HepG2 (cell line): Measurements from ENCODE around the gene REEP6. TPM values are rescaled to one million over a fixed set of nuclear protein-coding genes. Genes with fewer than 3 reads are reported as not detected.

Experiments
- ATAC-seq: fragments of 200-7000 bp; cut with Tn5 transposase; 3 replicates; pipeline ENCODE4 v1.9.1; 2020; ENCODE audit warnings: mild to moderate bottlenecking, moderate library complexity
- BruUV-seq: library from RNA; stranded (reverse); fragments of 400-500 nt; replicated peaks from 2 replicates; lab custom pipeline; 2021; lab: Mats Ljungman, UMichigan
- CTCF ChIA-PET: fragments of 300-600 bp; formaldehyde crosslinking; extraction: SDS; loops from one replicate; lab custom pipeline; 2021; ENCODE audit warnings: low total read pairs, inconsistent platforms, low intra/inter-chr PET ratio; lab: Yijun Ruan, JAX
- POLR2A ChIA-PET: fragments of 350-600 bp; sonication (Branson Sonifier 250); formaldehyde crosslinking; loops from one replicate; lab custom pipeline; 2020; ENCODE audit warnings: antibody characterized with exemption, inconsistent platforms; lab: Yijun Ruan, JAX
- DNase-seq: peaks from one replicate; pipeline ENCODE4 v3.0.0-alpha.2; 2015; ENCODE audit warnings: low spot score
- FAIRE-seq: peaks from 3 replicates; lab custom pipeline; 2011; peaks lifted over from hg19 to GRCh38; lab: Jason Lieb, UNC
- H2AFZ ChIP-seq: one replicate; pipeline ENCODE4 v1.6.1; 2011; ENCODE audit warnings: low read length, inconsistent platforms
- H3K27ac ChIP-seq: fragments of 300-600 bp; 3 replicates; pipeline ENCODE4 v1.8.0; 2011; ENCODE audit warnings: mixed run types, mild to moderate bottlenecking, mixed read lengths, low read length, inconsistent platforms; ENCODE audit not compliant: insufficient read depth; ENCODE audit errors: extremely low read length
- H3K27me3 ChIP-seq, 2 experiments: fragments of 200-600 bp in 1 of 2; 2 replicates in 1 of 2; 3 replicates in 1 of 2; pipeline versions ENCODE4 v1.6.0 to v1.8.0; 2011; ENCODE audit warnings: low read length in 2 of 2, mild to moderate bottlenecking in 2 of 2, moderate library complexity in 2 of 2, inconsistent platforms in 1 of 2; ENCODE audit not compliant: insufficient read depth in 2 of 2, control insufficient read depth in 1 of 2
- H3K36me3 ChIP-seq, 2 experiments: fragments of 200-600 bp in 1 of 2; replicated peaks in 1 of 2; 2 replicates in 1 of 2; 3 replicates in 1 of 2; pipeline versions ENCODE4 v1.5.1 to v1.8.0; 2011; ENCODE audit warnings: low read length in 2 of 2, inconsistent platforms in 1 of 2; ENCODE audit not compliant: insufficient read depth in 2 of 2, control insufficient read depth in 1 of 2
- H3K4me1 ChIP-seq: 2 replicates; pipeline ENCODE4 v1.5.1; 2012; ENCODE audit warnings: low read length, inconsistent platforms; ENCODE audit not compliant: insufficient read depth
- H3K4me2 ChIP-seq: 2 replicates; pipeline ENCODE4 v1.6.0; 2011; ENCODE audit warnings: low read depth, low read length, inconsistent platforms
- H3K4me3 ChIP-seq, 3 experiments: fragments of 200-600 bp in 1 of 3; sonication (generic), shearing (Covaris generic) in 1 of 3; replicated peaks in 1 of 3; 2 replicates each; pipeline ENCODE4 v1.5.1; 2011 to 2016; ENCODE audit warnings: low read length in 3 of 3, inconsistent platforms in 2 of 3, low read depth in 2 of 3, mild to moderate bottlenecking in 2 of 3, control low read depth in 1 of 3, mixed read lengths in 1 of 3; ENCODE audit not compliant: insufficient read depth in 1 of 3
- H3K79me2 ChIP-seq: one replicate; pipeline ENCODE4 v1.6.1; 2011; ENCODE audit warnings: low read length, inconsistent platforms; ENCODE audit not compliant: insufficient read depth
- H3K9ac ChIP-seq: 2 replicates; pipeline ENCODE4 v1.6.0; 2011; ENCODE audit warnings: mild to moderate bottlenecking, low read depth, low read length, inconsistent platforms; ENCODE audit not compliant: insufficient read depth
- H3K9me3 ChIP-seq: 2 replicates; pipeline ENCODE4 v1.5.1; 2012; ENCODE audit warnings: mild to moderate bottlenecking, low read length
- H4K20me1 ChIP-seq: 2 replicates; pipeline ENCODE4 v1.6.0; 2011; ENCODE audit warnings: inconsistent platforms, mild to moderate bottlenecking, low read length, moderate library complexity; ENCODE audit not compliant: insufficient read depth
- ARID4A ChIP-seq: sonication (generic); formaldehyde crosslinking; IDR thresholded peaks from 2 replicates; pipeline ENCODE4 v1.5.0; 2020; ENCODE audit warnings: mild to moderate bottlenecking, missing genetic modification reagents, borderline replicate concordance
- KDM2A ChIP-seq: sonication (generic); formaldehyde crosslinking; IDR thresholded peaks from 2 replicates; pipeline ENCODE4 v1.4.0; 2020; ENCODE audit warnings: low read depth, missing genetic modification reagents, borderline replicate concordance
- MTF2 ChIP-seq: sonication (generic); formaldehyde crosslinking; IDR thresholded peaks from 2 replicates; pipeline ENCODE4 v1.5.0; 2020; ENCODE audit warnings: missing genetic modification reagents, borderline replicate concordance
- SP2 ChIP-seq: sonication (generic); formaldehyde crosslinking; IDR thresholded peaks from 2 replicates; pipeline ENCODE4 v1.5.1; 2020; ENCODE audit warnings: mild to moderate bottlenecking, missing genetic modification reagents
- ZNF776 ChIP-seq: sonication (generic); formaldehyde crosslinking; IDR thresholded peaks from 2 replicates; pipeline ENCODE4 v1.4.0; 2020; ENCODE audit warnings: mild to moderate bottlenecking, missing genetic modification reagents
- ZSCAN22 ChIP-seq: sonication (generic); formaldehyde crosslinking; IDR thresholded peaks from 2 replicates; pipeline ENCODE4 v1.4.0; 2020; ENCODE audit warnings: mild to moderate bottlenecking, missing genetic modification reagents
- WGBS: methylation state at CpG from one replicate; pipeline ENCODE4 v1.1.6; 2017; ENCODE audit warnings: low lambda C conversion rate; 5-methylcytosine and 5-hydroxymethylcytosine counted together
- in situ Hi-C: cut with HindIII; loops from 2 replicates; pipeline ENCODE4 v1.10.0; 2017; ENCODE audit warnings: low pct_unique_long_range_greater_than_20kb; ENCODE audit not compliant: extremely low pct_ligation_motif_present
- intact Hi-C: fragments of 100-400 bp; cut with micrococcal nuclease; formaldehyde crosslinking; loops from one replicate; pipeline ENCODE4 v1.10.0; 2022; ENCODE audit not compliant: unreplicated experiment
- polyA plus RNA-seq, 8 experiments: library from polyadenylated mRNA; depleted of rRNA in 3 of 8; stranded (reverse) in 7 of 8; unstranded in 1 of 8; fragments of >200 nt; fragmentation: Illumina TruSeq in 4 of 8; extraction: Trizol in 4 of 8; gene quantifications; 2 replicates each; pipeline versions ENCODE4 v1.2.1 to v1.2.3, GENCODE V29; 2011 to 2016; ENCODE audit warnings: low read depth in 4 of 8, missing spikeins in 1 of 8, mixed read lengths in 1 of 8; ENCODE audit not compliant: insufficient read depth in 1 of 8
- total RNA-seq, 5 experiments: library from RNA; depleted of rRNA; stranded (reverse); fragments of >200 nt; fragmentation: Illumina TruSeq; extraction: Trizol; gene quantifications; 2 replicates each; pipeline ENCODE4 v1.2.3, GENCODE V29; 2016; ENCODE audit warnings: low read depth in 1 of 5

Gene REEP6
- total and polyA plus RNA-seq, 2 of the 13 experiments (the other 11 are each of a cell fraction or from before 2014, with no cell fraction given): 10.0 to 28.8 TPM

DNA sequence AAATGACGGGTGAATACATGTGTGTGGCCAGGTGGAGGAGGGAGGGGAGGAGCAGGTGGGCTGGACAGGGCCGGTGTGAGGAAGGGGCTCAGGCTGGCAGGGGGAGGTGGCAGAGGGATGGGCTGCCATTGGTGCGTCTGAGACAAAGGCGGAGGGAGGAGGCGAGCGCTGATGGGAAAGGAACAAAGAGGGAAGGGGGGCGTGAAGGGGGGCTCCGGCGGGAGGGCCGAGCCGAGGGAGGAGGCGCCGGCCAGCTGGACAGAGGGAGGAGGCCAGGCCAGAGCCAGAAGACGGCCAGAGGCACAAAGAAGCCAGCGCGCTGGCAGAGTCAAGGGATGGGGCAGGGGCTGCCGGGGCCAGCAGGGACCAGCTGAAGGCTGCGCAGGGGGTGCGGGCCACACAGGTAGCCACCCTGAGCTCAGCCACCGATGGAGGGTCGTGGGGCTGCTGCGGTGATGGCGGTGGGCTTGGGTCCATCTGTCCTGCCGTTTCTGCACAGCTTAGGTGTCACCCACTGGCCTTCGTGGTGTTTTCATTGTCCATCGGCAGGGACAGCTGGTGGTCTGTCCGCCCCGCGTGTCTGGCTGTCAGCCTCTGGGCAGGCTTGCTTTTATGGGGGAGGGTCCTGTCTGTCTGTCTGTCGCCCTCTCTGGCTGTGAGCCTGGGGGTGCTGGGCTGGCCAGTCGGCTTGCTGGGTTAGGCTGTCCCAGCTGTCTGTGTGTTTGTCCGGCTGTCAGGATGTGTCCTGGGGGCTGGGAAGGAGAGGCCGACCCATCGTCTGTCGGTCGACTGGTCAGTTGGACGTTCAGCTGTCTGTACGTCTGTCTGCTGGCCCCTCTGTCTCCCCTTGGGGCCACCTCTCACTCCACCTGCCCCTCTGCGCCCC lies 38.8 kb upstream of the REEP6 start:
- Histone ChIP-seq H3K4me2 (no peak overlapping the region), H4K20me1 (peaks cover 12% of the 10 kb centered on the region; the same call in 1 of the 2 replicates), H3K36me3 (no peaks in the 10 kb centered on the region), H3K9ac (no peak overlapping the region), H3K9me3 (no peaks in the 10 kb centered on the region), H3K4me3 (no peak overlapping the region), H3K79me2 (no peaks in the 10 kb centered on the region), H2AFZ (no peak overlapping the region), H3K4me1 (peaks cover 44% of the 10 kb centered on the region), H3K27me3 (peaks cover 14 to 76% of the 10 kb centered on the region in 2 experiments), H3K27ac (no peak overlapping the region)
- ATAC-seq (no peak), FAIRE-seq (no peak), DNase-seq (no peak)
- 29% methylated on average over 21 of the region's 39 CpGs for WGBS
- intact Hi-C loops: no loop called here
- POLR2A ChIA-PET: interaction anchor here (4.0 kb wide), 1 partner anchor 40 kb away, joined by 34 read pairs; the partner anchor contains the start of gene REEP6
- BruUV-seq: no TSS peak
- in situ Hi-C loops: no loop called here
- TF ChIP-seq MTF2 (CRISPR knock-in tag) (peak; percentile 85; the same call in 1 of the 2 replicates), ZNF776 (peak; percentile 49; the same call in 1 of the 2 replicates), ZSCAN22 (CRISPR knock-in tag) (peak; percentile 91), KDM2A (no peak), SP2 (CRISPR knock-in tag) (no peak), ARID4A (CRISPR knock-in tag) (0 out of 2 replicates have a peak, but pooled peaks have one; percentile 31)
- CTCF ChIA-PET: no interaction called here
